Stimulated activated CD4-positive, alpha-beta T cell treated with anti-CD3 and anti-CD28 coated beads, Interleukin-1b, Interleukin-23, amount 100 ng/mL, for 4 hours (primary cell): ENCODE data around the gene CCDC33.
A peak's percentile ranks its signal among the peaks of the same experiment; 100 is the strongest.

Experiments
- DNase-seq, 2 donors: peaks; one replicate each; pipeline ENCODE4 v3.0.0-alpha.2; 2020; ENCODE audit warnings: low read depth in 2 of 2

Gene CCDC33

DNA sequence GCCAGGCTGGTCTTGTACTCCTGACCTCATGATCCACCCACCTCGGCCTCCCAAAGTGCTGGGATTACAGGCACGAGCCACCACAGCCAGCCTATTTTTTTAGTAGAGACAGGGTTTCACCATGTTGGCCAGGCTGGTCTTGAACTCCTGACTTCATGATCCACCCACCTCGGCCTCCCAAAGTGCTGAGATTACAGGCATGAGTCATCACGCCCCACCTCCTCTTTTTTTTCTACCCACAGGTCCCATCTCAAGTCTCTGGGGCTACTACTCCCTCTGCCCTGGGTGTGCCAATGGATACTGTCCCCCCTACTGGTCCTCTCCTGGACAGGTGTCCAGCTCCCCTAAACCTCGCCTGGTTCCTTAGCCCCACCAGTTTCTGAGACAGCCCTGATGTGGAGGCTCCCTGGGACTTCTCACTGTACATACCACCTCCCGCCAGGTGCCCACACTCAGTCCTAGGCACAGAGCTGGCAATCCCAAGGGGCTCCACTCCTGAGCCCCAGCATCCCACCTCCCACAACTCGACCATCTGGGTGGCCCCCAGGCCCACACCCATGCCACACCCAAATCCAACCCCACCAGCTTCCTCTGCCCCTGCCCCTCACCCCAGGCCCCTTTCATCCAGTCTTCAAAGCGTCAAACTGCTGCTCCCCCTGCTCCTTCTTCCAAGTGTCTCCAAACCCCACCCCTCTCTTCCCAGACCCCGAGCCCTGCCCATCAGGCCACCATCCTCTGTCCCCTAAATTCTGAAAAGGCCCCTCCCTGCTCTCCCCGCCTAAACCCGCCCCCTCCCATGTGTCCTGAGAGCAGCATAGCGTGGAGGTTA lies 144.4 kb downstream of the CCDC33 start:
- no peak for DNase-seq

DNA sequence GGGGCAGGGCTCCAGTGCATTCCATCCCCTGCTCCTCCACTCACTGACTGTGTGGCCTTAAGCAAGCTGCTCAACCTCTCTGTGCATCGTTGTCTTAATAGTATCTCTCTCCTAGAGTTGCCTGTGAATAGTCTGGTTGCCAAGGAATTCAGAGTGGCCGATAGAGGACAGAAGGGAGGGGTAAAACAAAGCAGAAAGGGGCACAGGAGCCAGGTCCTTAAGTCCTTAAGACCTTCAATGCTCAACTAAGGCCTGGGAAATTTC lies 145.0 kb downstream of the CCDC33 start:
- no peak for DNase-seq

DNA sequence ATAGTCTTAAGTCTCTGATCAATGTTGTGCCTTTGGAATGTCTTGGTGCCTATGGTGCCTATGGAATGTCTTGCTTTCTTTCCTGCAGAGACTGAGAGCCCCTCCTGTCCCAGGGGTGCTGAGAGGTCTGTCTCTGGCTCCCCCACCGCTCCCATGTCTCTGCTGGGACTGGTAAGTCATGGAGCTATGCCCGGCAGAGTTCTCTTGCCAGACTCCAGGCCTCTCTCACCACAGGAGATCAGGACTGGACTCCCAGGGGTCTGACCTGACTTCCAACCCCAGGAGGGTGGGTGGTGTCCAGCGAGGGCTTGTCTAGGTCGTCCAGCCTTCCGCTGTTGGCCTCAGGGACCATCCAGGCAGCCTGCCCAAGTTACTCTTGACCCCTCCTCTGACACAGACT lies 145.4 kb downstream of the CCDC33 start:
- no peak for DNase-seq

DNA sequence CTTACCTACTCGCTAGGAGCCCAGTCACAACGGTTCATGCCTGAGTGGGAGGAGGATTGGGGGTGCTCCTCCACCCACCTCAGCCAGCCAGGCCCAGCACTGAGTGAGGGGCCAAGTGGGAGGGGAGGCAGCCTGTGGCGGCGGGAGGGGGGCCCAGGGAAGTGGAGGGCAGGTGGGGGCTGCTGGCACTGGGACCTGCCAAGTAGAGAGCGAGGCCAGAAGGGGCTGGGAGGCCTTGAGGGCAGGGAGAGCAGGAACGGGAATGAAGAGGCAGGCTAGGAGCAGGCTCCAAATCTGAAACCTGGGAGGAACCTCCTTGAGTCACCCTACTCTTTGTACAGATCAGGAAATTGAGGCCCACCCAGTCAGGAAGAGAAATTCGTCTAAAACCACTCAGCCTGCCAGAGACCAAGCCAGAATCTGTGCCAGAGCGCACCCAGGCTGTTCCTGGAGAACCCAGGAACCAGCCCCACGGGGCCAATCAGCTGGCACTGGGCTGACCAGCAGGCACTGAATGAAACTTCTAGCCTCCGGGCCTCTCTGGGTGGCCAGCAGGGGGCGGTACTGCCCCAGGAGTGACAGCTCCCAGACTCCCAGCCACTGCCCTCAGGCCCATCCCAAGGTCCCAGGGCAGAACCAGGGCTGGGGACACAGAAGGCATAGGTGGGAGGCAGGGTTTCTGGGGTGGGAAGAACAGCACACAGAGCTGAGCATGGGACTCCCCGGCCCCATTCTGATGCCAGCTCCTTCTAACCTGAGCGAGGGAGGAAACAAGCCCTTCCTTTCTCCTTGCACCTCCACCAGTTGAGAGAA lies 146.1 kb downstream of the CCDC33 start:
- peak; percentile 70 to 76 for DNase-seq

DNA sequence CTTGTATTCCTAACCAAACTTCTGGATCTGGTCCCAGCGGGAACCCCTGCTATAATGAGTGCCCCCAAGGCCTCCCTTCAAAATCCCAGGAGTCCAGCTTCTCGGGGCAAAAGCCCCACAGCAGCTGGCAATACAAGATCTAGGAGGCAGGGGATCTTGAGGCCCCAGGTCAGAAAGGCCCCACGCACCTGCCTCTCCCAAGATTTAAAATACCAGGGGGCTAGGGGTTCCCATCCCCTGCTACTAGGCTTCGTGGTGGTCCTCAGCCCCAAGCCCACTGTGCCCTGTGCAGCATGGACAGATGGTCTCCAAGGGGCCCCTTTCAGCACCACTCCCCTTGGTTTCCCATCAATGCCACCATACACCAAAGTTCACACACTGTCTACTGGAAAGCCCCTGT lies 147.2 kb downstream of the CCDC33 start:
- DNase-seq = no peak

GRCh38 chr15:74383695-74384565 lies 147.8 kb downstream of the CCDC33 start:
- DNase-seq = peak; percentile 56 to 60

DNA sequence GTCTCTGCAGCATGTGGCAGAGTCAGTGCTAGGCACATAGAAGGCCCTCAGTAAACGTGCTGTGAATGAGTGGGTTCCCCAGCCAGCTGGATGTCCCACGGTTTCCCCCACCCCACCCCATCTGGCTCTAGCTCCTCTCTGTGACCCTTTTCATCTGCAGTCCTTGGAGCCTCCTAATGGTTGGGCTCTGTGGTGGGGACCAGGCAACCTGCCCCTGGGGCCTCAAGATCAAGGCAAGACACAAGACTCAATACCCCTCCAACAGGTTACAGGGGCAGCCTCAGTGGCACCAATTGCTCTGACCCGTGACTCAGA lies 148.4 kb downstream of the CCDC33 start:
- DNase-seq = no peak

DNA sequence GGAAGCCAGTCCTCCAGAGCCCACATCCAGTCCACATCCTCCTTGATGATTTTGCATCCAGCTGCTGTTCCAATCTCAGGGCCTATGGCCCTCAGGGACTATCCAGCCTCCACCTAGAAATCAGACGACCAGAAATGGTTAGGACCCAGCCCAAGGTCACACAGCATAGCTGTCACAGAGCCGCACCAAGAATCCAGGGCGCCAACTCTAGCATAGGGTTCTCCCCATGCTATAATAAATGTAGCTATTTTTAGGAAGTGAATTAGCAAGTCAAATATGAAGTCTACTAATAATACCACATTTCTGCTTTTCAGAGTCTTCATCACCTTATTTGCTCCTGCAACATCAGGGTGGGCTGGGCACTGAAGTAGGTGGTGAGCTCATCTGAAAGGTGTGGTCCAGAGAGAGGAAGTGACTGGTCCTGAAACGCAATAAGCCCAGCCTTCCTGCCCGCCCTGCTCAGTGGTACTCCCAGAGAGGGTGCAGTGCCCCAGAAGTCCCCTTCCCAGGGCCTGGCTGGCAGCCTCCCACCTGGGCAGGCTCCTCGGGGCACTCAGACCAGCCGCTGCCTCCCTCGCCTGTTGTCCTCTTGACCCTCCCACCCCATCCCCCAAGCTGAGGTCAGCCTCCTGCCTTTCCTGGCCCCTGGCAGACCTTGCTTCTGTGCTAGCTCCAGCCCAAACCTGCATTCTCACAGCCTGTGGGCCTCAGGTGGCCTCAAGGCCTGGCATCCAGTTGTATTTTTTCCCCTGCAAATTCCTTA lies 148.9 kb downstream of the CCDC33 start:
- no peak for DNase-seq

- no peak for DNase-seq
Observed at GRCh38 chr15:74385733-74386132, 149.6 kb downstream of the CCDC33 start.
